ENCODE data around the gene AK5. TPM values are rescaled to one million over a fixed set of nuclear protein-coding genes. Genes with fewer than 3 reads are reported as not detected.

Gene AK5
- total and polyA plus RNA-seq, 2 donors: 0.79 to 6.5 TPM

DNA sequence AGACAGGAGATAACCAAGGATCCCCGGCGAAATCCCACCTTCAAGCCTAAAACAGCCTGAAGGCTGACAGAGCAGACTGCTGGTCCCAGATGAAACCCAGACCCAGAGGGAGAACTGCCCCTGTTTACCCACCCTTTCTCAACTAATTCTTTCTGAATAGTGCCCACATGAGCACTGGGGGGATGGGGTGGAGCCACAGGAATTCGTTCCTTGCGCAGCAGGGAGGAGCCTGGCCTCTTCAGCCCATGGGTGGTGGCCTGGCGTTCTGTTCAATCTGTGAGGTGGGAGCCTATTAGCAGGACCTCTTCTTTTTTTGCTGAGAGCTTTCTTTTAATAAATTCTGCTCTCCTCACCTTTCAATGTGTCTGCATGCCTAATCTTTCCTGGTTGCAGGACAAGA lies 6.6 kb upstream of the AK5 start:
- WGBS: 56% methylated on average over 5 of the region's 5 CpGs
- Histone ChIP-seq H3K4me3 (ENCODE audit: low read depth, low read length) (no peak overlapping the region), H3K4me1 (ENCODE audit: insufficient read depth) (no peaks in the 10 kb centered on the region), H3K36me3 (ENCODE audit: insufficient read depth) (no peaks in the 10 kb centered on the region), H3K27ac (ENCODE audit: low read depth) (no peak overlapping the region)
- DNase-seq (ENCODE audit: extremely low spot score): no peak

GRCh38 chr1:77276941-77277340 lies 4.9 kb upstream of the AK5 start:
- WGBS: 59% methylated on average over 2 of the region's 2 CpGs
- Histone ChIP-seq H3K4me1 (ENCODE audit: insufficient read depth) (no peaks in the 10 kb centered on the region), H3K36me3 (ENCODE audit: insufficient read depth) (no peaks in the 10 kb centered on the region), H3K27ac (ENCODE audit: low read depth) (no peak overlapping the region), H3K4me3 (ENCODE audit: low read depth, low read length) (no peak overlapping the region)
- DNase-seq (ENCODE audit: extremely low spot score): no peak

GRCh38 chr1:77279929-77280328 lies 1.9 kb upstream of the AK5 start:
- no peaks in the 10 kb centered on the region for H3K36me3 ChIP-seq (ENCODE audit: insufficient read depth)
- WGBS: 77% methylated on average over 2 of the region's 2 CpGs
- no peak overlapping the region for H3K27ac ChIP-seq (ENCODE audit: low read depth)
- peaks cover 2% of the 10 kb centered on the region for H3K4me1 ChIP-seq (ENCODE audit: insufficient read depth)
- no peak overlapping the region for H3K4me3 ChIP-seq (ENCODE audit: low read depth, low read length)
- DNase-seq (ENCODE audit: extremely low spot score): no peak

- H3K4me1 ChIP-seq (ENCODE audit: insufficient read depth): peaks cover 2% of the 10 kb centered on the region
- no peak overlapping the region for H3K4me3 ChIP-seq (ENCODE audit: low read depth, low read length)
- no peaks in the 10 kb centered on the region for H3K36me3 ChIP-seq (ENCODE audit: insufficient read depth)
- WGBS: 81% methylated on average over 4 of the region's 4 CpGs
- H3K27ac ChIP-seq (ENCODE audit: low read depth): no peak overlapping the region
- DNase-seq (ENCODE audit: extremely low spot score): no peak
Observed at GRCh38 chr1:77280962-77281361, 857 bp upstream of the AK5 start.

- WGBS: under 1% methylated on average over 47 of the region's 47 CpGs
- Histone ChIP-seq H3K36me3 (ENCODE audit: insufficient read depth) (no peaks in the 10 kb centered on the region), H3K4me3 (ENCODE audit: low read depth, low read length) (peak overlapping the region; percentile 35), H3K27ac (ENCODE audit: low read depth) (no peak overlapping the region), H3K4me1 (ENCODE audit: insufficient read depth) (peaks cover 2% of the 10 kb centered on the region)
- no peak for DNase-seq (ENCODE audit: extremely low spot score)
Observed at GRCh38 chr1:77282187-77282865, 507 bp downstream of the AK5 start.

DNA sequence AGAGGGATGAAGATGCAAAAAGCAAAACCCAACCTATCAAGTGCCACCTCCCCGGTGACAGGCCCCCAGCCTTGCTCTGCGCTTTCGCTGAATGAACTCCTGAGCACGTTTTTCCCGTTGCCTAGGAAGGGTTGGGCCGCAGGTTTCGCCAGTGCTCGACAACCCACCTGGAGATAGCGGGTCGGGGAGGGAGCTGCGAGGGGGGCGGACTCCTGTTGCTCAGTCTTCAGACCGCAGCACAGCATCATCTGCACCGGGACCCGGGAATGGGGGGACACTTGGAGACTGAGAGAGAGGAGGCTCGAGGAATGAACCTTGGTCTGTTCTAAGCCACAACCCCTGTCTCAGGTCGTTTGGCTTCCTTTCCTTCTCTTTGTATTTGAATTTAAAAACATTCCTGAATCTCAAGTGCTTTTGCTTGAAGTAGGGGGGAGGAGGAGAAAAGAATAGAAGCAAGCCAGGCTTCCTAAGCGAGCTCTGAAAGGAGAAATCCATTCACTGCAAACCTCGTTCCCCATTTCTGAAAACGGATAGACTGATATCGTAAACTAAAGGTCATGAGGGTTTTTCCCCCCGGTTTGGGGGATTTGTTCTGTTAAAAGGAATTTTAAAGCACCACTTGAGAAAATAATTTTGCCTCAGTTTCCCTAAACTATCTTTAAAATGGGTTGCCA lies 1.2 kb downstream of the AK5 start:
- 3% methylated on average over 22 of the region's 22 CpGs for WGBS
- no peak for DNase-seq (ENCODE audit: extremely low spot score)
- Histone ChIP-seq H3K4me1 (ENCODE audit: insufficient read depth) (peaks cover 2% of the 10 kb centered on the region), H3K36me3 (ENCODE audit: insufficient read depth) (no peaks in the 10 kb centered on the region), H3K4me3 (ENCODE audit: low read depth, low read length) (no peak overlapping the region), H3K27ac (ENCODE audit: low read depth) (no peak overlapping the region)

DNA sequence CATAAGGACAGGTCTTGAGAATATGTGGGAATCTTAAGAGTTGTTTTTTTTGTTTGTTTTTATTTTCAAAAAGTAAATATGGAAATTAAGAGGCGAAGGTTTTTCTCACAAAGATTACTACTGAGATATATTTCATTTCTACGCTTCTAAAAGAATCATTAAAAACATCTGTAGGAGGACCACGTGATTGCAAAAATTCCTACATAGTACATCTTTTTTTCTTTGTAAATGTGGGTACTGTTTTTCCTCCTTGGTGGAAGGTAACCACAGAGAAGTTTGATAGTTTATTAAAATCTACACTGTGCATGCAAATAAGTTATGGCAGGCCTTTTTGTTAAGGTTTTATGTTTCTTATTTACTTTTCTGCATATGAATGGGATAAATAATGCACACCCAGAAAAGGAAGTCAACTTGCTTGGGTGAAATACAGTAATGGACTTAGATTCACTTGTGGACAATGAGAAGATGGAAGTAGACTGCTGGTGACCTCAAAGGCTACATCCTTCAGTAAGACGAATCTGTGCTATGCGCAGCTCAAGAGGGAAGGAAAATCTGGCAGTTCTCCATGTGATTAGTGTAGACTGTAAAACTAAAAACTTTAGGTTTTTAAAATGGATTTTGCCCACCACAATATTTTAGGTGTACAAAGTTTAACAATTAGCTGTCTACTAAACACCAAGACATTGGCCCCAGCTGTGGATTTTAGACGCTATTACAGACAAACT lies 2.0 kb downstream of the AK5 start:
- Histone ChIP-seq H3K4me1 (ENCODE audit: insufficient read depth) (peaks cover 2% of the 10 kb centered on the region), H3K4me3 (ENCODE audit: low read depth, low read length) (no peak overlapping the region), H3K36me3 (ENCODE audit: insufficient read depth) (no peaks in the 10 kb centered on the region), H3K27ac (ENCODE audit: low read depth) (no peak overlapping the region)
- DNase-seq (ENCODE audit: extremely low spot score): no peak
- WGBS: 71% methylated on average over 6 of the region's 6 CpGs

DNA sequence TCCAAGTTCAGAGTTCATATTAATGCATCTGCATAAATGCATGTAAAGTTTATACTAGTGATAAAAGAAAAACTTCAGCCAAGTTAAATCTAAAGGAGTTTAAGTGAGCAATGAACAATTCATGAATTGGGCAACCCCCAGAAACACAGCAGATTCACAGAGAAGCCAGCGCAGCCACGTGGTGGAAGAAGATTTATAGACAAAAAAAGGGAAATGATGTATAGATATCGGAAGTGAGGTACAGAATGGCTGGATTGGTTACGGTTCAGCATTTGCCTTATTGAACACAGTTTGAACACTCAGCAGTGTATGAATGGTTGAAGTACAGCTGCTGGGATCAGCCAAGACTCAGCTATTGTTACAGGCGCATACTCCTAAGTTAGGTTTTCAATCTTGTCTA lies 5.7 kb downstream of the AK5 start:
- no peaks in the 10 kb centered on the region for H3K36me3 ChIP-seq (ENCODE audit: insufficient read depth)
- peaks cover 1% of the 10 kb centered on the region for H3K4me1 ChIP-seq (ENCODE audit: insufficient read depth)
- WGBS: 80% methylated on average over 5 of the region's 5 CpGs
- H3K27ac ChIP-seq (ENCODE audit: low read depth): no peak overlapping the region
- DNase-seq (ENCODE audit: extremely low spot score): no peak
- no peak overlapping the region for H3K4me3 ChIP-seq (ENCODE audit: low read depth, low read length)

DNA sequence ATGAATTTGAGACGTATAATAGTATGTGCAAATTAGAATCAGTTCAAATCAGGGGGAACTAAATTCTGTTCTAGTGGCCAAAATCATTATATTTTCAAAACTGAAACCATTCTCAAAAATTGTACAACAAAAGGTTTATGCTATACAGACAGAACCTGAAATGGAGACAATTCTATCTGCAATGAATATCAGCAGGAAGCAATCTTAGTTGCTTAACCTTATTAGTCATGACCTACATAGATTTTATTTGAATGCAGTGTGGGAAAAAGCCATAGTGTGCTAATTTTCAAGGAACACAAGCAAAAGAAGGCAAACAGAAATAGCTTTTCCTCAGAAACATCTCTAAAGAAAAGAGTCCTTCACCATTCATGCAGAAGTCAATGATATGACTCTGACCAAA lies 6.5 kb downstream of the AK5 start:
- no peaks in the 10 kb centered on the region for H3K36me3 ChIP-seq (ENCODE audit: insufficient read depth)
- H3K27ac ChIP-seq (ENCODE audit: low read depth): no peak overlapping the region
- WGBS: 61% methylated on average over 1 of the region's 1 CpG
- no peaks in the 10 kb centered on the region for H3K4me1 ChIP-seq (ENCODE audit: insufficient read depth)
- no peak overlapping the region for H3K4me3 ChIP-seq (ENCODE audit: low read depth, low read length)
- no peak for DNase-seq (ENCODE audit: extremely low spot score)

GRCh38 chr1:77290576-77290975 lies 8.8 kb downstream of the AK5 start:
- Histone ChIP-seq H3K4me3 (ENCODE audit: low read depth, low read length) (no peak overlapping the region), H3K4me1 (ENCODE audit: insufficient read depth) (no peaks in the 10 kb centered on the region), H3K36me3 (ENCODE audit: insufficient read depth) (no peaks in the 10 kb centered on the region), H3K27ac (ENCODE audit: low read depth) (no peak overlapping the region)
- no peak for DNase-seq (ENCODE audit: extremely low spot score)

DNA sequence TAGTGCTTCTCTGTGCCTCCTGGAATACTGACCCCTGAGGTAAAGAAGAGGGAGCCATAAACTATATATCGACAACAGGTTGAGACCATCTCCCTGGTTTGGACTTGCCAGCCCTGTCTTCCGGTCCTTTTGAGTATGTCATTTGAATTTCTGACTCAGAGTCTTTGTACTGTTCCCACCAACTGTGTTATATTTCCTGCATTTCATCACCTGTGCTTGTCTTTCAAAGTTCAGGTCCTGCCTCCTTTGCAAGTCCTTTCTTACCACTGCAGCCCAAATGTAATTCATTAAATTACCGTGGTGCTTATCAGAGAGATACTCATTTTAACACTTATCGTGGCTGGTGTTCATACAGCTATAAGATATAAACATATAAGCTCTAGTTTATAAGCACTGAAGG lies 10.7 kb downstream of the AK5 start:
- Histone ChIP-seq H3K4me3 (ENCODE audit: low read depth, low read length) (no peak overlapping the region), H3K27ac (ENCODE audit: low read depth) (no peak overlapping the region), H3K36me3 (ENCODE audit: insufficient read depth) (no peaks in the 10 kb centered on the region), H3K4me1 (ENCODE audit: insufficient read depth) (no peaks in the 10 kb centered on the region)
- 86% methylated on average over 4 of the region's 4 CpGs for WGBS
- DNase-seq (ENCODE audit: extremely low spot score): no peak

GRCh38 chr1:77300566-77300965 lies 18.7 kb downstream of the AK5 start:
- no peaks in the 10 kb centered on the region for H3K36me3 ChIP-seq (ENCODE audit: insufficient read depth)
- 84% methylated on average over 1 of the region's 1 CpG for WGBS
- no peak overlapping the region for H3K27ac ChIP-seq (ENCODE audit: low read depth)
- peak; percentile 17 for DNase-seq (ENCODE audit: extremely low spot score)
- H3K4me1 ChIP-seq (ENCODE audit: insufficient read depth): no peaks in the 10 kb centered on the region
- H3K4me3 ChIP-seq (ENCODE audit: low read depth, low read length): no peak overlapping the region

DNA sequence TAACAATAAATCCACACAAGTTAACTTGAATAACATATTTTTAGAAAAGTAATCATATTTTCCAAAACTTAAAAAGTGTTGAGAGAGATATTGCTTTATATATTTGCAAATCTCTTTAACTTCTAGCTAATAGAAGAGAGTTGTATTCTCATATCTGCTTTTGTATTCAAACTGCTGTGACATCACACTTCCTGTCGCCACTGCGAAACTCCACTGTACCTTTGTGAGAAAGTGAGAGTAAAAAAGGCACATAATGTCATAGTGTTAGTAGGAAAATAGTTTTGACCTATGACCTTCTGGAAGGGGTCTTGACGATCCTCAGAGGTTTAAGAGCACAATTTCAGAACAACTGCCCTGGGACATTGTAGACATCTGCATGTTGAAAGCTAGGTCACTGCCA lies 21.6 kb downstream of the AK5 start:
- no peaks in the 10 kb centered on the region for H3K4me1 ChIP-seq (ENCODE audit: insufficient read depth)
- 60% methylated on average over 3 of the region's 3 CpGs for WGBS
- no peak for DNase-seq (ENCODE audit: extremely low spot score)
- no peaks in the 10 kb centered on the region for H3K36me3 ChIP-seq (ENCODE audit: insufficient read depth)
- H3K27ac ChIP-seq (ENCODE audit: low read depth): no peak overlapping the region
- H3K4me3 ChIP-seq (ENCODE audit: low read depth, low read length): no peak overlapping the region

All from urinary bladder (tissue), 4 donors.